Stimulated activated CD8-positive, alpha-beta memory T cell treated with anti-CD3 and anti-CD28 coated beads, Interleukin-15, amount 100 ng/mL, for 4 hours (primary cell): Measurements from ENCODE around the gene CCL20.
"Not testable (repeated sequence)": the region's sequence is repeated elsewhere in the genome, so short reads cannot be mapped to it uniquely, and the experiment has no call there.

Source experiments
- DNase-seq, 2 donors: peaks; one replicate each; pipeline ENCODE4 v3.0.0-alpha.2; 2020; ENCODE audit warnings: low read depth in 2 of 2

CCL20 gene

DNA sequence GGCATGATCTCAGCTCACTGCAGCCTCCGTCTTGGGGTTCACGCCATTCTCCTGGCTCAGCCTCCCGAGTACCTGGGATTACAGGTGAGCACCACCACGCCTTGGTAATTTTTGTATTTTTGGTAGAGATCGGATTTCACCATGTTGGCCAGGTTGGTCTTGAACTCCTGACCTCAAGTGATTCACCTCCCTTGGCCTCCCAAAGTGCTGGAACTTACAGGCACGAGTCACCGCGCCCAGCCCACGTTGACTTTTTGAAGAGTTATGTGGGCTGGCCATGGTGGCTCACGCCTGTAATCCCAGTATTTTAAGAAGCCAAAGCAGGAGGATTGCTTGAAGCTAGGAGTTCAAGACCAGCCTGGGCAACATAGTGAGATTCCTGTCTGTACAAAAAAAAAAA is 20.8 kb downstream of the CCL20 start:
- DNase-seq, result no peak

DNA sequence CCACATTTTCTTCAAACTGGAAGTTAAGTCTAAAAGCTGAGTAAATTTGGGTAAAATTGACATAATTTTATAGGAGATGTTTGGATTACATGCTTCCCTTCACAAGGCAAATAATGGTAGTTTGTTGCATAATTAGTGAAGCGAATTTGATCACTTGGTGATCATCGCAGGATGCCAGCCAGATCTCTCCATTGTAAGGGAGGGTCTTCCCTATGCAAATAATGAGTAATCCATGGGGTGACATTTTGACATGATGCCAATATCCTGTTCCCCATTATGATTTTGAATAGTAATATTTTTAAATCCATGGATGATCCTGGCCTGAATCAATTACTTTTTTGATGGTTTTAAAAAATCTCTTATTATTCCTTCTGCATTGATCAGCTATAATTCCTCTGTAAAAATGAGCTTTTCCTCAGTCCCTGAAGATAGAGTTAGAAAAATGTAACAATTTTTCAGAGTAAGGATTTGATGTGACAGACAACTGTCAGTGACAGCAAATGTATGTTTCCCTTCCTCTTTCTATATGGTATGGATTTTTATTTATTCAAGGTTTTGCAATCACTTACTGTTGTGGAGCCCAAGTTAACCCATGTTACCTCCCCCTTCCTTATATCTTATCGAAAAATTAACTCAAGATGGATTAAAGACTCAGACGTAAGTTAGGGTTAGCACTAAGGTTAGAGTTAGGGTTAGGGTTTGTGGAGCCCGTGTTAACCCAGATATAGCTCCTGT is 21.4 kb downstream of the CCL20 start:
- no peak for DNase-seq

DNA sequence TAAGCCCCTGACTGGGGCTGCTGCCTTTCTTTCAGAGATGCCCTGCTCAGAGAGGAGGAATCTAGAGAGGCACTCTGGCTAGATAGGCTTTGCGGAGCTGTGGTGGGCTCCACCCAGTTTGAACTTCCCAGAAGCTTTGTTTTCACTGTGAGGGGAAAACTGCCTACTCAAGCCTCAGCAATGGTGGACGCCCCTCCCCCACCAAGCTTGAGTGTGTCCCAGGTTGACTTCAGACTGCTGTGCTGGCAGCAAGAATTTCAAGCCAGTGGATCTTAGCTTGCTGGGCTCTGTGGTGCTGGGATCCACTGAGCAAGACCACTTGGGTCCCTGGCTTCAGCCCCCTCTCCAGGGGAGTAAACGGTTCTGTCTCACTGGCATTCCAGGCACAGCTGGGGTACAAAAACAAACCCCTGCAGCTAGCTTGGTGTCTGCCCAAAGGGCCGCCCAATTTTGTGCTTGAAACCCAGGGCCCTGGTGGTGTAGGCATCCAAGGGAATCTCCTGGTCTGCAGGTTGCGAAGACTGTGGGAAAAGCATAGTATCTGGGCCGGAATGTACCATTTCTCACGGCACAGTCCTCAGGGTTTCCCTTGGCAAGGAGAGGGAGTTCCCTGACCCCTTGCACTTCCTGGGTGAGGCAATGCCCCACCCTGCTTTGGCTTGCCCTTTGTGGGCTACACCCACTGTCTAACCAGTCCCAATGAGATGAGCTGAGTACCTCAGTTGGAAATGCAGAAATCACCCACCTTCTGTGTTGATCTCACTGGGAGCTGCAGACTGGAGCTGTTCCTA is 25.9 kb downstream of the CCL20 start:
- not testable (repeated sequence) for DNase-seq

DNA sequence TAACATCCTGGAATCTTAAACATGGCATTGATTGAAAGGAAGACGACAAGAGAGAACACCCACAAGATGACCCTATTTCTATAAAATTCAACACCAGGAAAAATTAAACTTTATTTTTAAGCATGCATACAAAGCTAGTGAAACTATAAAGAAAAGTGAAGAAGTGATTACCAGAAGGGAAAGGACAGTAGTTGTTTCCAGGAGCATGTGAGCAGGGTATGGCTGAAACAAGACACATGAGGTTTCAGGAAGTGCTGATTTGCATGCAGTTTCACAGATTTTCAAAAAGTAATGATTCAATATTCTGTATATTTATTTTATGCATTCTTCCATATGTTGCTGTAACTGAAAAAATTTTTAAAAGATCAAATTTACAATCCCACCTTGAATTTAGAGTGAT is 33.2 kb downstream of the CCL20 start:
- DNase-seq, result no peak

DNA sequence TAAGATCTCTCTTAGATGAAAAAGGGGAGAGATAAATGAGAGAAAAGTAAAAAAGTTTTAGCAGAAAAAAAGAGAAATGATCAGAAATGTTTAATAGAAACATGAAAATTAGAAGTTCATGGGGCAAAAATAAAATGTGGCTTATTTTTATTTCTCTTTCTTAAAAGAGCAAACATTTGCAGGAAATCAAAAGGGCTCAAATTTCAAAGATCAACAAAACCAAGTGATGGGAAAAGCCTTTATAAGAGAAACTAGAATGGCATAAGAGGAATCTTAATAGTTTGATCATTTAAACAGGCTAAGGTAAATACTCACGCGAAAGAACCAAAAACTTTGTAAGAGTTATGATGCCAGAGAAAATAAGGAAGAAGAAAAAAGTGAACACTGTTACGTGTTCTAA is 34.5 kb downstream of the CCL20 start:
- no peak for DNase-seq

DNA sequence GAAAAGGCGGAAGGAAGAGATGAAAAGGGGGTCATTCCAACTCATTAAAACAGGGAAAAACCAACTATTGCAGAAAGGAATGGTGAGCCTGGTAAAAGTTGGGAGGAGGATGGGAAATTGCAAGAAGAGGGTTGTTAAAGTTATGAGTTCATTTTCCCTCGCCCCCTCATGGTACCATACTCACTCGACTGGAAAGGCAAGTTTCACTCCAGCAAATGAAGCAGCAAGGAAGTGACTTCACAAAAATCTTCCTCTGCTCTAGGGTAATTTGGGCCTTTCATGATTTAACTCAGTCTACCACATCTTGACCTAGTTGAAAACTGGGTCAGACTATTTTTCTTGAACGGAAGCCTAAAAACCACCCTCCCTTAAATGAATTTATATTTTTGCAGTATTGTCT is 34.9 kb downstream of the CCL20 start:
- DNase-seq, result no peak

DNA sequence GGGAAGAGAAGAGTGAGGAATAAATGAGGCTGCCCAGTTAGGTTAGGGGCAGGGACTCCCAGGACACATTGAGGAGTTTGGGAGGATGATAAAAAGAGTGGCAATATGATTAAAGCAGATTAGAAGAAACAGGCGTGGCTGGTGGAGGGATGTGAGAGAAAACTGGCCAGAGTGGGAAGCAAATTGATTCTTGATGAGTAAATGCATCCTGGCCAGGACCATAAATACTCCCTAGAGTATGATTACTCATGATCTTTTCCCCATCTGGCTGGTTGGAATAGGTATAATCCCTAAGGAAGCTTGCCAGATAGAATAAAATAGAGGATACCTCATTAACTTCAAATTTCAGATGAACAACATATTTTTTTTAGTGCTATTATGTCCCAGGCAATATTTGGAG is 36.3 kb downstream of the CCL20 start:
- no peak for DNase-seq

DNA sequence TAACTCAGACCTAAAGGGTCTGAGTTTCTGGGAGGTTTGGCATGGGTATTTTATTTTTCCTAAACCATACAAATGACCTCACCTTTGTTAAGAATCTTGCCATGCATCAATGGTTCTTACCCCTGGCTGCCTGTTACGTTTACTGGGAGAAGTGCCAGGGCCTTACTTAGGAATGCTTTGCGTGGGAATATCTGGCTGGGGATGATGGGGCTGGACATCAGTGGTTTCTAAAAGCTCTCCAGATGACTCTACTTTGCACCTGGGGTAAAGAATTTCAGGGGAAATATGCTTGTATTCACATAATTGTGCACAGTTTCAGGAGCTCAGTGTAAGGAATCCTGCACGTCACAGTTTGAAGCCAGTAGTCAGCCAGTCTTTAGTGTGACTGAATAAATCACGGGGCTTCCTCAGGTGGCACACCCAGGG is 39.6 kb downstream of the CCL20 start:
- DNase-seq, result no peak

DNA sequence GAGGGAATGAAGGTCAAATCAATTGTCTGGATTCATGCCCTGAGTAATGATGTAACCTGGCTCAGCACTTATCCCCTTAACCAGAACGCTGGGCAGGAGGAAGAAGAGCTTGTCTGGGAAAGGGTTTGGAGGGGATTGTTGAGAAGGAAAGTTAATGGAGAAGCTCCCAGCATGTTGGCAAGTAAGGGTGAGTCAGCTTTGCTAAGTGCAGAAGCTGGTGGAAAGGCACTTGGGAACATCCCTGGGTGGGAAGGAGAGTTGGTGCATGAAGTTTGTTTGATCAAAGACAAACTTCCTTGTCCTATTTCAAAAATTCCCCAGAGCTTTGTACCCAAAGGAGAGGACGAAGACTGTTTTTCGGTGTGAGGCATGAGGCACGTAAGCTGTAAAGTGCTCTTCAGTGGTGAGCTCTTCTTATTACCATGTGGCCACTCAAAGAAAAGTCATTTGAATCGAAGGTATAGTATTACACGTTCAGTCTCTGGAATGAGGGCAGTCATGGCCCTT is 40.2 kb downstream of the CCL20 start:
- DNase-seq, result no peak

DNA sequence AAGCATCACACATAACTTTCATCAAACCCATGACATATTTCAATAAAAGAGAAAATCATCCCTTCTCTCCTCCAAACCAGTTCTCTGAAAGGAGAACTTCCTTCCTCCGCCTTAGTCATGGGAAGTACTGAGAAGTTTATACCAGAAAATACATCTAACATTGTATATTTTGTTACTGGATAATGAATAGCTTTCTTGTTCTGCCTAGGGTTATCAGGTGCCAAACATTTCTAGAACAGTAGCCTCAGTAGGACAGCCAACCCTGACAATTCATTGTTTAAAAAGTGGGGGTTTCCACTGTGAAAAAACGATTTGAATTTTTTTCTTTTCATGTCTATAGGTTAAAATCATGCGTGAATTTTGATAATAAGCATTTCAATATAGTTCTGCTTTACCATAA is 41.8 kb downstream of the CCL20 start:
- DNase-seq, result no peak

DNA sequence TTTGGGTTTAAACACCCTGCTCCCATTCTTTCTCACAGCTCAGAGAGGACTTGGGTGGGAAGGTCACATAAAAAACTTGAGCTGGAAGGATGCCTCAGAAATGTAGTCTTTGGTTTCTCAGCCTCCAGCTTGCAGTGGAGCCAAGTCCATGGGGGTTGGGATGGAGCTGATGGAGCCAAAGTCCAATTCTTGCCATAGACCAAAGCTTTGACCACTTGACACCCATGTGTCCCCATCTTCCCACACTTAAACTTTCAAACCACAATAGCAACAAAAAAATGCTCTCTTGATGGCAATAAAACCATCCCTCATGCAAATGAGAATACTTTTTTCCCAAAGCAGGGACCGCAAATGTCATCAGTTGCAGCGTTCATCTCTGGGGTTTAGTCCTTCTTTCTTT is 43.1 kb downstream of the CCL20 start:
- DNase-seq, result no peak

DNA sequence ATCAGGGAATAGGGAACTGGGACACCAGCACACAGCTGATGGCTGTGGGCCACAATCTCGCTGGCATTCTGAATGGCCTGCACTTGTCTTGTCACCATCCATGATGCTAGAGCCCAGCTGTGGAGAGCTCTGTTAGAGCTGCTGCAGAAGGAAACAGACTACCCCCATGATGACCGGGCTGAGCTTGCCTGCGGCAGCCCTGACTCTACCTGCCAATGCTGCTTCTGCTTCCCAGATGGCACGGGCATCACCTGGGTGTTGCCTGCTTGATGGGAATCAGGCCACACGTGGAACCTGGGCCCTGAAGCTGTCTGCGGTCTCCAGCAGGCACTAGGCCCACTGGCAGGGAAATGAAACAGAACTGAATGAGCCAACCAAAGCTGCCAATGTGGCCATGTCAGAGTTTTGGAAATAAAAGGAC is 46.6 kb downstream of the CCL20 start:
- DNase-seq, result no peak

DNA sequence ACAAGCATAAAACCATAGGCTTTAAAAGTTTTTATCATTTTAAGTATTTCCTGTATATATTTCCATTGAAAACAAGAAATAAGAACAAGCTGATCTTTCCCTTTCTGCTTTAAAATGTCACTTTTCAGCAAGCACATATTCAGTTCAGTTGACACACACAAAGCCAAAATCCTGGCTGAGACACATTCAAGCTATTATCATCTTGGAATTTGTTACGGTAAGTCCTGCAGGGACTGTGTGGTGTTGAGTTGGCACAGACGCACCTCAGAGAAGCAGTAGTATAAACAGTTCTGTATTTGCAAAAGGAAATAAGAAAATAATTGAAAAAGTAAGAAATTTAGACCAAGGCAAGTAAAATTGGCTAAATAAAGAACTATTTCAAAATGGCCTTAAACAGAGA is 47.4 kb downstream of the CCL20 start:
- no peak for DNase-seq

GRCh38 chr2:227862227-227862740 is 48.6 kb downstream of the CCL20 start:
- no peak for DNase-seq

DNA sequence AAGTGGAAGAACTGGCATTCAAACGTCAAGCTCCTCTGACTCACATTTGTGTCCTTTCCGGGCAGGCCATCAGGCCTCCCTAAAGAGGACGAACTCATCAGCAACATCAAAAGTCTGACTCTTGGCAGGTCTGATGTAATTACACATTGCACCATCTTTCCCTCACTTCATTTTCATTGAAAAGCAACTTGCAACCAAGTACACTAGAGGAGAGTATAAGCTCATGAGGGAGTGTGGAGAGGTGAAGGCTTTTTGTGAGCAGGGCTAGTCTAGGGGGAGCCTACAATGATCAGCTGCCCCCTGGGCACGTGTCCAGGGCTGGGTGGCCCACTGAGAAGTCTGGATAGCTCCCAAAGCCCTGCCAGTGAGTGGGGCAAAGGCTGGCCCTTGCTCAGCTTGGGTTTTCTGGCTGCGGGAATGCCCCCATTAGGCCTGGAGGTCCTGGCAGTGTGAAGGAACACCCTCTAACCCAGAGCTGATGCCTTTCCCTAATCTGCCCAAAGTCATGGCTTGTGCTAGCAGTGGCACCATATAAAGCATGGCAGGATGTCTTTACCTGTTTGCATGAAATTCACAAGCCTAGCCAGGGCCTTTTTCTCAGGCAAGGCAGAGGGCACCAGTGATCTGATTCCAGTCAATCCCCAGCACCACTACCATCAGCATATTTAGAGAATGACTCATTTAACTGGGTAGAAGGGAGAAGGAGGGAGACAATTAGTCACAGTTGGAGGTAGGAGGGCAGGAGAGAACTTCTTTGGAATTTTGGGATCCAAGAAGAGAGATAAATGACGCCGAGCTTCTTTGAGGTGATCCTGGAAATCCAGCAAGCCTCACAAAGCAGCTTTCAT is 49.3 kb downstream of the CCL20 start:
- no peak for DNase-seq

DNA sequence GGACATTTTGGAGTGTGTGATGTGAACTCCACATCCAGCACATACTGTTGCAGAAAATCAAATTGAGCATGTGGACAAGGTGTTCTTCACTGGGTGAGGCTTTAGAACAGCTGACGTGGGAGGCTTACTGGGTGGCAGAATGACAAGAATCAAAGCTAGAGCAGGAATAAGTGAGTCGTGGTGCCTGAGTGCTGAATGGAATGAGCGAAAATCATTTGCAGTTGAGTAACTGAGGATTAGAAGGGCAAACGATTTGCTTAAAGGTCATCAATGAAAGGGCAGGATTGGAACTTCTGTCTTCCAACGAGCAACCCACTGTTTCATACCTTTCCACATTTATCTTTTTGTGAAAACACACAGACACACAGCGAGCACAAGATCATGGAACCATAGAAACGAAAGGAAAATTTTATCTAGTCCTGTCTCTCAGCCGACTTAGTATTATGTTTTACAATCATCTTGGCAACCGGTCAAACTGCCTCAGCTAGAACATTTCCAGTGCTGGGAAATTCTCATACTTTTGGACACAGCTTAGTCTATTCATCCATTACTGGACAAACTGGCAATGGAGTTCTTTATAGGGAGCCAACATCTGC is 50.6 kb downstream of the CCL20 start:
- no peak for DNase-seq

GRCh38 chr2:227865291-227865690 is 51.6 kb downstream of the CCL20 start:
- no peak for DNase-seq
